Stomach (tissue), 9 donors: ENCODE results near the gene PIP4K2A. TPM values are rescaled to one million over a fixed set of nuclear protein-coding genes. Genes with fewer than 3 reads are reported as not detected.
"Not testable (repeated sequence)": the region's sequence is repeated elsewhere in the genome, so short reads cannot be mapped to it uniquely, and the experiment has no call there.

Experiments
- DNase-seq, 2 donors: peaks; one replicate each; pipeline versions ENCODE4 v3.0.0 to v3.0.0-alpha.2; 2013 to 2019
- H3K27ac ChIP-seq, 5 donors: fragments of 200-600 bp in 4 of 5; sonication (generic) in 4 of 5; one replicate each; pipeline ENCODE4 v1.5.1; 2013 to 2019; ENCODE audit warnings: mild to moderate bottlenecking in 1 of 5, moderate library complexity in 1 of 5
- H3K27me3 ChIP-seq, 3 donors: fragments of 200-600 bp; sonication (generic); one replicate each; pipeline ENCODE4 v1.5.1; 2017 to 2019; ENCODE audit warnings: mixed run types in 1 of 3
- H3K36me3 ChIP-seq, 4 donors: fragments of 200-600 bp; sonication (generic); 1 replicate in 3 of 4; 2 replicates in 1 of 4; pipeline ENCODE4 v1.5.1; 2016 to 2019
- H3K4me1 ChIP-seq, 4 donors: fragments of 200-600 bp; sonication (generic); one replicate each; pipeline ENCODE4 v1.5.1; 2016 to 2019
- H3K4me3 ChIP-seq, 4 donors: fragments of 200-600 bp; sonication (generic) in 3 of 4; one replicate each; pipeline ENCODE4 v1.5.1; 2016 to 2019; ENCODE audit warnings: mild to moderate bottlenecking in 1 of 4
- H3K9me3 ChIP-seq, 4 donors: fragments of 200-600 bp; sonication (generic); one replicate each; pipeline ENCODE4 v1.5.1; 2016 to 2019
- EP300 ChIP-seq: sonication (generic); formaldehyde crosslinking; IDR thresholded peaks from one replicate; pipeline ENCODE4 v1.6.1; 2017; ENCODE audit warnings: antibody characterized with exemption
- POLR2A ChIP-seq, 4 donors: fragments of 450-650 bp; IDR thresholded peaks; one replicate each; pipeline ENCODE4 v1.6.1; 2016; ENCODE audit warnings: antibody characterized with exemption in 4 of 4, control low read depth in 2 of 4, mild to moderate bottlenecking in 1 of 4, moderate library complexity in 1 of 4
- POLR2AphosphoS5 ChIP-seq, 3 donors: sonication (generic); formaldehyde crosslinking; IDR thresholded peaks; one replicate each; pipeline ENCODE4 v1.6.1; 2016; ENCODE audit warnings: antibody characterized with exemption in 3 of 3
- WGBS, 5 donors: extraction: QIAGEN DNeasy Blood & Tissue Kit in 3 of 5; methylation state at CpG; one replicate each; pipeline versions ENCODE4 v1.1.5 to v1.1.7; 2013 to 2018; 5-methylcytosine and 5-hydroxymethylcytosine counted together
- intact Hi-C: fragments of 100-400 bp; cut with DNase I; formaldehyde crosslinking; loops from one replicate; pipeline ENCODE4 v1.15.1; 2023; ENCODE audit warnings: low total_unique reads
- polyA plus RNA-seq, 3 donors: library from polyadenylated mRNA; stranded (reverse); fragments of 200-250 nt; gene quantifications; one replicate each; pipeline ENCODE4 v1.2.3, GENCODE V29; 2013
- total RNA-seq, 5 donors: library from RNA; depleted of rRNA; stranded (reverse); fragments of >200 nt; gene quantifications; one replicate each; pipeline versions ENCODE4 v1.1.0 to v1.2.3, GENCODE V29; 2014 to 2016
- TF ChIP-seq, protein P1 (sequence below), 7 experiments: fragments of 450-650 bp in 4 of 7; fragments of 200-600 bp in 3 of 7; sonication (generic) in 3 of 7; IDR thresholded peaks; one replicate each; pipeline ENCODE4 v1.5.1; 2016 to 2019; ENCODE audit warnings: antibody characterized with exemption in 7 of 7, control low read depth in 2 of 7, mild to moderate bottlenecking in 1 of 7
- donor health status: healthy with polysubstance abuse.
- donor health status: Bipolar disorder and iron deficiency.
- donor health status: healthy.

PIP4K2A gene
- total and polyA plus RNA-seq, 8 donors, result 6.7 to 61.3 (median 13.6) TPM

DNA sequence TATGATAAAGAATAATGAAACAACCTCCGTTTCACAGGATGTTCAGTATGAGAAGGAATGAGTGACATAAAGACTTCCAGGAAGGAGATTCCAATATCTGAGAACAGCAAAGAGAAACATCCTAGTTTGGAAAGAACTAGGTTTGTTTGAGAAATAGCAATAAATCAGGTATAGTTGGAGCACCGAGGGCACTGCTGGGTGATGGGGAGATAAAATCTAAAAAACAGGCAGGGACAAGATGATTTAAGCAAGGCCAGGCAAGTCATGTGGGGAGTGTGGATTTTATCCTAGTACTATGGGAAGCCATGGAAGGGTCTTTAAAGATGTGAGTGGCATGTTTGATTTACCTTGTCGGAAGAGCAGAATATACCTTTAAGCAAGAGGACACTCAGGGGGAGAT lies 199.4 kb downstream of the PIP4K2A start:
- no peak overlapping the region for H3K4me3 ChIP-seq
- TF ChIP-seq, protein P1, sequence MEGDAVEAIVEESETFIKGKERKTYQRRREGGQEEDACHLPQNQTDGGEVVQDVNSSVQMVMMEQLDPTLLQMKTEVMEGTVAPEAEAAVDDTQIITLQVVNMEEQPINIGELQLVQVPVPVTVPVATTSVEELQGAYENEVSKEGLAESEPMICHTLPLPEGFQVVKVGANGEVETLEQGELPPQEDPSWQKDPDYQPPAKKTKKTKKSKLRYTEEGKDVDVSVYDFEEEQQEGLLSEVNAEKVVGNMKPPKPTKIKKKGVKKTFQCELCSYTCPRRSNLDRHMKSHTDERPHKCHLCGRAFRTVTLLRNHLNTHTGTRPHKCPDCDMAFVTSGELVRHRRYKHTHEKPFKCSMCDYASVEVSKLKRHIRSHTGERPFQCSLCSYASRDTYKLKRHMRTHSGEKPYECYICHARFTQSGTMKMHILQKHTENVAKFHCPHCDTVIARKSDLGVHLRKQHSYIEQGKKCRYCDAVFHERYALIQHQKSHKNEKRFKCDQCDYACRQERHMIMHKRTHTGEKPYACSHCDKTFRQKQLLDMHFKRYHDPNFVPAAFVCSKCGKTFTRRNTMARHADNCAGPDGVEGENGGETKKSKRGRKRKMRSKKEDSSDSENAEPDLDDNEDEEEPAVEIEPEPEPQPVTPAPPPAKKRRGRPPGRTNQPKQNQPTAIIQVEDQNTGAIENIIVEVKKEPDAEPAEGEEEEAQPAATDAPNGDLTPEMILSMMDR (IDR thresholded peaks at IDR 0.05), result no peak
- TF ChIP-seq POLR2A (IDR thresholded peaks at IDR 0.05) (no peak), EP300 (no peak), POLR2AphosphoS5 (IDR thresholded peaks at IDR 0.05) (no peak)
- 79 to 88% (median 83%) methylated on average over 3 of the region's 3 CpGs for WGBS, 5 donors
- H3K9me3 ChIP-seq, result peaks cover 0 to 4% (median 0%) of the 10 kb centered on the region in 4 donors
- H3K27me3 ChIP-seq, result peaks cover 0 to 13% (median 0%) of the 10 kb centered on the region in 3 donors
- no peak overlapping the region for H3K27ac ChIP-seq
- H3K4me1 ChIP-seq, result peaks cover 0 to 7% (median 3%) of the 10 kb centered on the region in 4 donors
- DNase-seq, result no peak
- no peaks in the 10 kb centered on the region for H3K36me3 ChIP-seq
- intact Hi-C loops, result no loop called here

DNA sequence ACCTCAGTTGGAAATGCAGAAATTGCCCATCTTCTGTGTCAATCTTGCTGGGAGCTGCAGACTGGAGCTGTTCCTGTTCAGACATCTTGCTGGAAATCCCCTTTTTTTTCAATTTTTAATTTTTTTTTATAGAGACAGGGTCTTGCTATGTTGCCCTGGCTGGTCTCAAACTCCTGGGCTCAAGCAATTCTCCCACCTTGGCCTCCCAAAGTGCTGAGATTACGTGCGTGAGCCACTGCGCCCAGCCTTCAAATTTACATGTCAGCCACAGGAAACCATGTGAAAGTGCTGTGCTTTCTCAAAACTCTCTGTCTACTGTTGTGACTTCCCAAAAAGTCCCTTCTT lies 200.0 kb downstream of the PIP4K2A start:
- H3K4me1 ChIP-seq, H3K36me3 ChIP-seq, H3K9me3 ChIP-seq, H3K4me3 ChIP-seq, intact Hi-C loops, H3K27ac ChIP-seq, DNase-seq: not testable (repeated sequence)
- WGBS, 5 donors, result 94 to 100% (median 97%) methylated on average over 3 of the region's 3 CpGs
- peaks cover 0 to 13% (median 0%) of the 10 kb centered on the region in 3 donors for H3K27me3 ChIP-seq

DNA sequence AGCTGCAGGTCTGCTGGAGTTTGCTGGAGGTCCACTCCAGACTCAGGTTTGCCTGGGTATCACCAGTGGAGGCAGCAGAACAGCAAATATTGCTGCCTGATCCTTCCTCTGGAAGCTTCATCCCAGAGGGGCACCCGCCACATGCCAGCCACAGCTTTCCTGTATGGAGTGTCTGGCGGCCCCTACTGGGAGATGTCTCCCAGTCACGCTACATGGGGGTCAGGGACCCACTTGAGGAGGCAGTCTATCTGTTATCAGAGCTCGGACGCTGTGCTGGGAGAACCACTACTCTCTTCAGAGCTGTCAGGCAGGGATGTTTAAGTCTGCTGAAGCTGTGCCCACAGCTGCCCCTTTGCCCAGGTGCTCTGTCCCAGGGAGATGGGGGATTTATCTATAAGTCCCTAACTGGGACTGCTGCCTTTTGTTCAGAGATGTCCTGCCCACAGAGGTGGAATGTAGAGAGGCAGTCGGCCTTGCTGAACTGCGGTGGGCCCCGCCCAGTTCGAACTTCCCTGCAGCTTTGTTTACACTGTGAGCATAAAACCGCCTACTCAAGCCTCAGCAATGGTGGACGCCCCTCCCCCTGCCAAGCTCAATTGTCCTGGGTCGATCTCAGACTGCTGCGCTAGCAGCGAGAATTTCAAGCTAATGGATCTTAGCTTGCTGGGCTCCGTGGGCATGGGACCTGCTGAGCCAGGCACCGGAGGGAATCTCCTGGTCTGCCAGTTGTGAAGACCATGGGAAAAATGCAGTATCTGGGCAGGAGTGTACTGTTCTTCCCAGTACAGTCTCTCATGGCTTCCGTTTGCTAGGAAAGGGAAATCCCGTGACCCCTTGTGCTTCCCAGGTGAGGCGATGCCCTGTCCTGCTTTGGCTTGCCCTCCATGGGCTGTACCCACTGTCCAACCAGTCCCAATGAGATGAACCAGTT lies 200.6 kb downstream of the PIP4K2A start:
- not testable (repeated sequence) for H3K4me1 ChIP-seq
- 39 to 57% (median 48%) methylated on average over 13 to 19 of the region's 19 CpGs for WGBS, 5 donors

DNA sequence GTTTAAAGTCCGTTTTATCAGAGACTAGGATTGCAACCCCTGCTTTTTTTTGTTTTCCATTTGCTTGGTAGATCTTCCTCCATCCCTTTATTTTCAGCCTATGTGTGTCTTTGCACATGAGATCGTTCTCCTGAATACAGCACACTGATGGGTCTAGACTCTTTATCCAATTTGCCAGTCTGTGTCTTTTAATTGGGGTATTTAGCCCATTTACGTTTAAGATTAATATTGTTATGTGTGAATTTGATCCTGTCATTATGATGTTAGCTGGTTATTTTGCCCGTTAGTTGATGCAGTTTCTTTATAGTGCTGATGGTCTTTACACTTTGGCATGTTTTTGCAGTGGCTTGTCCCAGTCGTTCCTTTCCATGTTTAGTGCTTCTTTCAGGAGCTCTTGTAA lies 202.4 kb downstream of the PIP4K2A start:
- WGBS, 5 donors, result 88 to 93% (median 91%) methylated on average over 5 of the region's 5 CpGs
- H3K4me3 ChIP-seq, result not testable (repeated sequence)

More for the DNA sequence above, 200.6 kb downstream of the PIP4K2A start:
- Histone ChIP-seq H3K4me3 (peak overlapping the region in 1 of 4 donors; percentile 17), H3K27me3 (peaks cover 0 to 13% (median 0%) of the 10 kb centered on the region in 3 donors)
- H3K9me3 ChIP-seq, intact Hi-C loops, H3K27ac ChIP-seq, H3K36me3 ChIP-seq: not testable (repeated sequence)
- TF ChIP-seq POLR2AphosphoS5 (IDR thresholded peaks at IDR 0.05), result peak in 1 of 3 donors; percentile 51
- DNase-seq, result peak; percentile 62 to 84

DNA sequence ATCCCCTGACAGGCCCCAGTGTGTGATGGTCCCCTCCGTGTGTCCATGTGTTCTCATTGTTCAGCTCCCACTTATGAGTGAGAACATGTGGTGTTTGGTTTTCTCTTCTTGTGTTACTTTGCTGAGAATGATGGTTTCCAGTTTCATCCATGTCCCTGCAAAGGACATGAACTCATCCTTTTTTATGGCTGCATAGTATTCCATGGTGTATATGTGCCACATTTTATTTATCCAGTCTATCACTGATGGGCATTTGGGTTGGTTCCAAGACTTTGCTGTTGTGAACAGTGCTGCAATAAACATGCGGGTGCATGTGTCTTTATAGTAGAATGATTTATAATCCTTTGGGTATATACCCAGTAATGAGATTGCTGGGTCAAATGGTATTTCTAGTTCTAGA lies 206.2 kb downstream of the PIP4K2A start:
- intact Hi-C loops, H3K4me3 ChIP-seq, DNase-seq, H3K27ac ChIP-seq, H3K36me3 ChIP-seq, H3K27me3 ChIP-seq, H3K4me1 ChIP-seq: not testable (repeated sequence)
- peaks cover 0 to 15% (median 2%) of the 10 kb centered on the region in 4 donors for H3K9me3 ChIP-seq
- WGBS, 5 donors, result 89 to 97% (median 94%) methylated on average over 2 of the region's 2 CpGs

More for the DNA sequence above, 202.4 kb downstream of the PIP4K2A start:
- DNase-seq, H3K4me1 ChIP-seq, intact Hi-C loops, H3K27ac ChIP-seq, H3K36me3 ChIP-seq: not testable (repeated sequence)
- Histone ChIP-seq H3K27me3 (peaks cover 0 to 13% (median 0%) of the 10 kb centered on the region in 3 donors), H3K9me3 (peaks cover 0 to 15% (median 2%) of the 10 kb centered on the region in 4 donors)

DNA sequence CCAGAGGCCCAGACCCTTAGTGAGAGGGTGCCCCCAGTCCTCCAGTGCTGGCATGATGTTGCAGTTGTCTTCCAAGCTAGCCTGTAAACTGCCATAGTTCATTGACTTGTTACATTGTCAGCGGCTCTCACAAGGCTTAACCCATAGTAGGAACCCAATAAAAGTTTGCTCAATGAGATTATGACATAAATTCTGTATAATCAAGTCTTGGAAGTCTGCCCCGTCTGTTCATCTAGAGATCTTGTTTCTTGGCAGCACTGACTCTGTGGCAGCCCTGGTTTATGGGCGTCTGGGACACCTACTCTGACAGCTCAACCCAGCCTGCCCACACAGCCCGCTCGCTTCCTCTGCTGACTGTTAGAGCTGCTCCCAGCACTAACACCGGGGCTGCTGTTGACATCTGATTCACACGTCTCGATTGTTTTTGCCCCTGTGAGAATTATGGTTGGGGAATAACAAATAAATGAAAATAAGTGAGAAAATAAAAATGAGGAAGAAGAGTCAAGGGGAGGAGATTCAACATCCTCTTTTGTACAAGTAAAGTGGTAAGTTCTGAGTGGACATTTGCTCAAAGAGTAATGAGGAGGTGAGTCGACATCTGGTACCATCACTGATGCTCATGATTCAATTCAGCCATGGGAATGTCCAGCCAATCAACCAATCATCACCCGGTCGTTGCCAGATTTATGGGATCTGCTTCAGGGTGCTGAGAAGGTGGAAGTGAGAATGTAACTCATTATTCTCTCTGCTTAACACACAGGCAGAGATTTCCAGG lies 208.3 kb downstream of the PIP4K2A start:
- TF ChIP-seq EP300 (no peak), POLR2A (IDR thresholded peaks at IDR 0.05) (no peak), POLR2AphosphoS5 (IDR thresholded peaks at IDR 0.05) (no peak)
- TF ChIP-seq, protein P1 (IDR thresholded peaks at IDR 0.05), result no peak
- intact Hi-C loops, result no loop called here
- Histone ChIP-seq H3K9me3 (peaks cover 0 to 15% (median 0%) of the 10 kb centered on the region in 4 donors), H3K4me1 (peaks cover 0 to 4% (median 0%) of the 10 kb centered on the region in 4 donors), H3K36me3 (no peaks in the 10 kb centered on the region), H3K27me3 (no peaks in the 10 kb centered on the region), H3K27ac (no peak overlapping the region), H3K4me3 (no peak overlapping the region)
- WGBS, 5 donors, result 64 to 76% (median 65%) methylated on average over 11 of the region's 11 CpGs
- peak; percentile 34 to 48 for DNase-seq
